Activated T-cell treated with anti-CD3 and anti-CD28 coated beads for 48 hours (primary cell): Measurements from ENCODE around the gene APOD.

Experiments used
- DNase-seq: peaks from one replicate; pipeline ENCODE4 v3.0.0-alpha.2; 2020; ENCODE audit warnings: low read depth

APOD gene

GRCh38 chr3:195524171-195524896 is 59.4 kb downstream of the APOD start:
- no peak for DNase-seq

GRCh38 chr3:195522254-195523023 is 61.3 kb downstream of the APOD start:
- DNase-seq = no peak
